GM23338 (cell line): ENCODE measurements around the gene RPN2. TPM values are rescaled to one million over a fixed set of nuclear protein-coding genes. Genes with fewer than 3 reads are reported as not detected.

Source experiments
- ATAC-seq: fragments of 200-7000 bp; cut with Tn5 transposase; 3 replicates; pipeline ENCODE4 v1.9.1; 2020
- DNase-seq: peaks from one replicate; pipeline ENCODE4 v3.0.0-alpha.2; 2015; ENCODE audit warnings: low spot score
- H2AFZ ChIP-seq: fragments of 200-600 bp; sonication (generic); 2 replicates; pipeline ENCODE4 v1.8.0; 2016; ENCODE audit warnings: antibody characterized with exemption, mild to moderate bottlenecking, moderate library complexity
- H3F3A ChIP-seq: fragments of 200-600 bp; sonication (generic); replicated peaks from 2 replicates; pipeline ENCODE4 v1.8.0; 2017; ENCODE audit warnings: antibody characterized with exemption, mixed run types, low read depth
- H3K27ac ChIP-seq: fragments of 200-600 bp; sonication (generic); 2 replicates; pipeline ENCODE4 v1.6.1; 2016; ENCODE audit warnings: low read depth
- H3K27me3 ChIP-seq: fragments of 200-600 bp; sonication (generic); 2 replicates; pipeline ENCODE4 v1.8.0; 2016; ENCODE audit warnings: mild to moderate bottlenecking, mixed run types, moderate library complexity; ENCODE audit not compliant: insufficient read depth
- H3K36me3 ChIP-seq: fragments of 200-600 bp; sonication (generic); 2 replicates; pipeline ENCODE4 v1.8.0; 2016; ENCODE audit warnings: mild to moderate bottlenecking; ENCODE audit not compliant: insufficient read depth
- H3K4me1 ChIP-seq: fragments of 200-600 bp; sonication (generic); 2 replicates; pipeline ENCODE4 v1.8.0; 2016; ENCODE audit warnings: mild to moderate bottlenecking, moderate library complexity; ENCODE audit not compliant: insufficient read depth
- H3K4me2 ChIP-seq: fragments of 200-600 bp; sonication (generic); 2 replicates; pipeline ENCODE4 v1.7.1; 2017; ENCODE audit warnings: mixed run types
- H3K4me3 ChIP-seq: fragments of 200-600 bp; sonication (generic); 2 replicates; pipeline ENCODE4 v1.6.1; 2016; ENCODE audit warnings: mixed run types
- H3K79me2 ChIP-seq: fragments of 200-600 bp; sonication (generic); replicated peaks from 2 replicates; pipeline ENCODE4 v1.8.0; 2017; ENCODE audit warnings: mild to moderate bottlenecking; ENCODE audit not compliant: insufficient read depth
- H3K9me2 ChIP-seq: fragments of 200-600 bp; sonication (generic); 2 replicates; pipeline ENCODE4 v1.8.0; 2017; ENCODE audit not compliant: insufficient read depth
- H4K20me1 ChIP-seq: fragments of 200-600 bp; sonication (generic); replicated peaks from 2 replicates; pipeline ENCODE4 v1.8.0; 2017; ENCODE audit warnings: mild to moderate bottlenecking; ENCODE audit not compliant: insufficient read depth
- H3K27ac Mint-ChIP-seq: 2 replicates; pipeline ENCODE4 v1.8.0; 2020; ENCODE audit warnings: inconsistent platforms, mild to moderate bottlenecking, moderate library complexity, mixed read lengths
- H3K27me3 Mint-ChIP-seq: 3 replicates; pipeline ENCODE4 v1.8.0; 2022; ENCODE audit warnings: low read depth, mild to moderate bottlenecking, moderate library complexity, mixed read lengths, inconsistent platforms; ENCODE audit not compliant: insufficient read depth, poor library complexity
- H3K36me3 Mint-ChIP-seq: 3 replicates; pipeline ENCODE4 v1.8.0; 2021; ENCODE audit warnings: low read depth, mild to moderate bottlenecking, inconsistent platforms, moderate library complexity, mixed read lengths
- H3K4me1 Mint-ChIP-seq: 3 replicates; pipeline ENCODE4 v1.8.0; 2020; ENCODE audit warnings: mild to moderate bottlenecking, inconsistent platforms, mixed read lengths
- H3K4me3 Mint-ChIP-seq: 3 replicates; pipeline ENCODE4 v1.8.0; 2021; ENCODE audit warnings: moderate library complexity, mild to moderate bottlenecking, inconsistent platforms, mixed read lengths
- H3K9me3 Mint-ChIP-seq: 3 replicates; pipeline ENCODE4 v1.8.0; 2020; ENCODE audit warnings: moderate library complexity, mild to moderate bottlenecking, inconsistent platforms, mixed read lengths
- CREB1 ChIP-seq: fragments of 250-450 bp; sonication (Bioruptor Pico); IDR thresholded peaks from 2 replicates; pipeline ENCODE4 v1.5.0; 2020; ENCODE audit warnings: low read depth, mild to moderate bottlenecking, moderate library complexity
- CTCF ChIP-seq, 2 experiments: fragments of 200-600 bp in 1 of 2; sonication (generic) in 1 of 2; conservative IDR thresholded peaks; 2 replicates each; pipeline versions ENCODE4 v1.5.1 to v1.6.1; 2016 to 2017; ENCODE audit warnings: antibody characterized with exemption in 2 of 2, low read depth in 2 of 2, mild to moderate bottlenecking in 2 of 2, moderate library complexity in 1 of 2
- ETS1 ChIP-seq: IDR thresholded peaks from 2 replicates; pipeline ENCODE4 v1.6.1; 2016; ENCODE audit warnings: antibody characterized with exemption
- EZH2 ChIP-seq: fragments of 200-600 bp; sonication (generic); IDR thresholded peaks from one replicate; pipeline ENCODE4 v1.8.0; 2017; ENCODE audit warnings: antibody characterized with exemption, mild to moderate bottlenecking, low read depth; ENCODE audit not compliant: unreplicated experiment
- EZH2phosphoT487 ChIP-seq: fragments of 200-600 bp; sonication (generic); IDR thresholded peaks from one replicate; pipeline ENCODE4 v1.8.1; 2018; ENCODE audit warnings: antibody characterized with exemption; ENCODE audit not compliant: unreplicated experiment
- JUNB ChIP-seq: IDR thresholded peaks from one replicate; pipeline ENCODE4 v1.6.1; 2016; ENCODE audit warnings: antibody characterized with exemption; ENCODE audit not compliant: unreplicated experiment
- NANOG ChIP-seq: IDR thresholded peaks from 2 replicates; pipeline ENCODE4 v1.6.1; 2016; ENCODE audit warnings: antibody characterized with exemption, borderline replicate concordance
- POLR2AphosphoS5 ChIP-seq: IDR thresholded peaks from 2 replicates; pipeline ENCODE4 v1.6.1; 2016; ENCODE audit warnings: antibody characterized with exemption, low read depth
- REST ChIP-seq: IDR thresholded peaks from one replicate; pipeline ENCODE4 v1.6.1; 2018; ENCODE audit warnings: antibody characterized with exemption; ENCODE audit not compliant: unreplicated experiment
- STAT1 ChIP-seq: IDR thresholded peaks from one replicate; pipeline ENCODE4 v1.6.1; 2016; ENCODE audit warnings: antibody characterized with exemption; ENCODE audit not compliant: unreplicated experiment
- ZNF114 ChIP-seq: fragments of 250-450 bp; sonication (Bioruptor Pico); IDR thresholded peaks from 2 replicates; pipeline ENCODE4 v1.5.0; 2020; ENCODE audit warnings: mild to moderate bottlenecking, moderate library complexity
- ZNF331 ChIP-seq: fragments of 250-450 bp; sonication (Bioruptor Pico); IDR thresholded peaks from 2 replicates; pipeline ENCODE4 v1.5.0; 2020; ENCODE audit warnings: low read depth, mild to moderate bottlenecking, moderate library complexity
- ZNF462 ChIP-seq: fragments of 250-450 bp; sonication (Bioruptor Pico); IDR thresholded peaks from 2 replicates; pipeline ENCODE4 v1.5.0; 2020; ENCODE audit warnings: mild to moderate bottlenecking, moderate library complexity
- polyA plus RNA-seq: library from polyadenylated mRNA; unstranded; fragments of >200 nt; fragmentation: Nextera tagmentation; extraction: Ambion mirVana; gene quantifications from 2 replicates; pipeline ENCODE4 v1.2.1, GENCODE V29; 2016
- total RNA-seq: library from RNA; depleted of rRNA; stranded (reverse); fragments of >200 nt; shearing (Covaris generic); gene quantifications from 2 replicates; pipeline ENCODE4 v1.2.3, GENCODE V29; 2014

Gene RPN2
- total and polyA plus RNA-seq, 2 experiments from 2014 or later: 244 to 302 TPM

- TF ChIP-seq ZNF331 (CRISPR knock-in tag): no peak
Measured at GRCh38 chr20:37163832-37164554, 15.1 kb upstream of the RPN2 start (continued).

- no peaks in the 10 kb centered on the region for H3K36me3 ChIP-seq
- Mint-ChIP-seq H3K27ac (no peak overlapping the region), H3K36me3 (no peaks in the 10 kb centered on the region), H3K9me3 (no peaks in the 10 kb centered on the region), H3K4me1 (no peaks in the 10 kb centered on the region), H3K4me3 (no peak overlapping the region), H3K27me3 (peaks cover 2% of the 10 kb centered on the region)
- no peak overlapping the region for H3K27ac ChIP-seq
- DNase-seq (no peak), ATAC-seq (no peak)
- no peaks in the 10 kb centered on the region for H3K4me1 ChIP-seq
- H3K79me2 ChIP-seq: no peaks in the 10 kb centered on the region
- no peak overlapping the region for H3K4me3 ChIP-seq
- H4K20me1 ChIP-seq: no peaks in the 10 kb centered on the region
- H3K4me2 ChIP-seq: no peak overlapping the region
- H3F3A ChIP-seq: no peaks in the 10 kb centered on the region
- TF ChIP-seq CREB1 (CRISPR knock-in tag) (no peak), JUNB (no peak), ZNF331 (CRISPR knock-in tag) (no peak), POLR2AphosphoS5 (no peak), EZH2 (no peak), STAT1 (no peak), ZNF114 (CRISPR knock-in tag) (no peak), REST (no peak), EZH2phosphoT487 (no peak), ETS1 (no peak), NANOG (no peak), CTCF (conservative IDR thresholded peaks at IDR 0.05; ENCODE audit: low read depth in 2 of 2) (no peak), ZNF462 (CRISPR knock-in tag) (no peak)
- no peaks in the 10 kb centered on the region for H3K9me2 ChIP-seq
- H2AFZ ChIP-seq: no peak overlapping the region
- no peaks in the 10 kb centered on the region for H3K27me3 ChIP-seq
Measured at GRCh38 chr20:37165031-37165430, 14.1 kb upstream of the RPN2 start.
